Brain microvascular endothelial cell (primary cell): Measurements from ENCODE around the gene GNPTAB.

Experiments used
- DNase-seq: peaks from one replicate; pipeline ENCODE4 v3.0.0-alpha.2; 2020
- H3K27ac ChIP-seq: fragments of 250-450 bp; sonication (Bioruptor Pico); 2 replicates; pipeline ENCODE4 v1.5.1; 2020; ENCODE audit warnings: mild to moderate bottlenecking, moderate library complexity
- H3K27me3 ChIP-seq: fragments of 250-450 bp; sonication (Bioruptor Pico); replicated peaks from 2 replicates; pipeline ENCODE4 v1.5.1; 2020; ENCODE audit warnings: mild to moderate bottlenecking
- H3K36me3 ChIP-seq: fragments of 250-450 bp; sonication (Bioruptor Pico); replicated peaks from 2 replicates; pipeline ENCODE4 v1.5.1; 2020; ENCODE audit warnings: mild to moderate bottlenecking
- H3K4me3 ChIP-seq: 2 replicates; pipeline ENCODE4 v1.5.1; 2011; ENCODE audit warnings: low read depth, mild to moderate bottlenecking, control low read depth, low read length, moderate library complexity
- CTCF ChIP-seq: IDR thresholded peaks from 2 replicates; pipeline ENCODE4 v1.5.1; 2011; ENCODE audit warnings: low read depth, mild to moderate bottlenecking, moderate library complexity, low read length, control low read depth, inconsistent platforms; ENCODE audit errors: missing control alignments
- in situ Hi-C: cut with HindIII; loops from 2 replicates; pipeline ENCODE4 v1.10.0; 2017; ENCODE audit warnings: low sequenced_read_pairs, low pct_ligation_motif_present

GNPTAB gene

GRCh38 chr12:101783150-101783549 lies 47.6 kb downstream of the GNPTAB start:
- Histone ChIP-seq H3K4me3 (no peak overlapping the region), H3K36me3 (no peaks in the 10 kb centered on the region), H3K27ac (peak overlapping the region; percentile 61), H3K27me3 (no peaks in the 10 kb centered on the region)
- TF ChIP-seq CTCF, result no peak
- in situ Hi-C loops, result no loop called here
- DNase-seq, result peak; percentile 13

GRCh38 chr12:101782273-101782731 lies 48.5 kb downstream of the GNPTAB start:
- in situ Hi-C loops, result no loop called here
- no peak overlapping the region for H3K4me3 ChIP-seq
- peak overlapping the region; percentile 61 for H3K27ac ChIP-seq
- peak; percentile 53 for DNase-seq
- no peaks in the 10 kb centered on the region for H3K27me3 ChIP-seq
- H3K36me3 ChIP-seq, result no peaks in the 10 kb centered on the region
- TF ChIP-seq CTCF, result no peak

- no peak for TF ChIP-seq CTCF
- H3K27ac ChIP-seq, result peak overlapping the region; percentile 61
- H3K36me3 ChIP-seq, result no peaks in the 10 kb centered on the region
- no peak overlapping the region for H3K4me3 ChIP-seq
- in situ Hi-C loops, result no loop called here
- no peak for DNase-seq
- H3K27me3 ChIP-seq, result no peaks in the 10 kb centered on the region
Measured at GRCh38 chr12:101781834-101782233, 48.9 kb downstream of the GNPTAB start.

- Histone ChIP-seq H3K36me3 (no peaks in the 10 kb centered on the region), H3K4me3 (no peak overlapping the region), H3K27ac (no peak overlapping the region), H3K27me3 (no peaks in the 10 kb centered on the region)
- in situ Hi-C loops, result no loop called here
- TF ChIP-seq CTCF, result no peak
- no peak for DNase-seq
Measured at GRCh38 chr12:101780599-101780998, 50.2 kb downstream of the GNPTAB start.

- in situ Hi-C loops, result no loop called here
- Histone ChIP-seq H3K27ac (no peak overlapping the region), H3K27me3 (no peaks in the 10 kb centered on the region), H3K36me3 (no peaks in the 10 kb centered on the region), H3K4me3 (no peak overlapping the region)
- TF ChIP-seq CTCF, result no peak
- DNase-seq, result no peak
Measured at GRCh38 chr12:101779626-101780025, 51.1 kb downstream of the GNPTAB start.

GRCh38 chr12:101779200-101779599 lies 51.6 kb downstream of the GNPTAB start:
- Histone ChIP-seq H3K27me3 (no peaks in the 10 kb centered on the region), H3K36me3 (no peaks in the 10 kb centered on the region), H3K4me3 (no peak overlapping the region), H3K27ac (no peak overlapping the region)
- no peak for TF ChIP-seq CTCF
- no peak for DNase-seq
- in situ Hi-C loops, result no loop called here
